Right forelimb (tissue), 1 donor: ENCODE results near the gene IGF2BP2.
"Not testable (repeated sequence)": the region's sequence is repeated elsewhere in the genome, so short reads cannot be mapped to it uniquely, and the experiment has no call there.

Source experiments
- DNase-seq: peaks from one replicate; pipeline ENCODE4 v3.0.0-alpha.2; 2018

The IGF2BP2 gene

DNA sequence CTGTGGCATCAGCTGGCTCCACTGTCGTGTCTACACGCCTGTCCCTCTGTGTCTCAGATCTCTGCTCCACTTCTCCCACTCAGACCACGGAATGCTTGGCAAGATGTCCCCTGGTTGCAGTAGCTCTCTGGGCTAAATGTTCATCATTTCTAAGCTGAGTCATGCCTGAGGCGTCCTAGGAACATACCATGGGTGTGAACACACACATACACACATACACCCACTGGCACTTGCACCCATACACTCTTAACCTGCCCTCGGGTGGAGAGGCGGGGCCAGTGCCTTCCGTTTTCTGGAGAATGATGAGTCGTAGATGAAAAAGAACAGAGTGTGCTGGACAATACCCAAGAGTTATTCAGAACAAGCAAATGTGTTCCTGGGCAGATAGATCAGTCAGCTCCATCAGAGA is 166.3 kb downstream of the IGF2BP2 start:
- DNase-seq = no peak

DNA sequence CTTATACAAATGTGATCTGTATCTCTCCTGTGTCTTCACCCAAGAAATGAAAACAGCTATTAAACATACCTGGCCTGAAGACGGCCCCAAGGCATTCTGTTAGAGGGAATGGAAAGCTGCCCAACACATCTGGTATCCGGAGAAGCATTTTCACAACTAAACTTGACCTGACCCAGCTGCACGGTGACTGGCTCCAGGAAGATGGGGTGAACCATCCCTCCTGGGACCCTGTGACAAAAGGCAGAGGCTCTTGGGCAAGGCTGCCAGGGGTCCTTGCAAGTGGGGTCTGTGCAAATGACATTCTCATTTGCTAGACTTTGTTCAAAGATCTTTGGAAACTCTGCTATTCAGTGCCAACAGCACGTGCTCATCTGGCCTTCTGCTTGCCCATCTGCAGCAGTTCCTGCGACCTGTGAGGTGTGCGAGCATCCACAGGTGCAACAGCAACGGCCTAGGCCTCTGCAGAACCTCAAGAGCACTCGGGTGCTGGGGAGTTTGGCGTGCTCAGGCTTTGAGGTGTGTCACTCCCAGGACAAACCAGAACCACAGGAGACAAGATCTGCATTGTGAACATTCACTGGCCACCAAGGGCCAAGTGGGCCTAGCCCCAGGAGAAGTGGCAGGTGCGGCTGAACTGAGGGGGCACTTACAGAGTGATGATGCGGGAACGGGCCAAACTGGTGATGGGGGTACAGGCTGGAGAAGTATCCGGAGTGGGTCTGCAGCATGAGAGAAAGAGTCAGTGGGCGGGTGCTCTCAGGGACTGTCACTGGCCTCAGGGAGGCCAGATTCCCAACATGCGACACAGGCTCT is 166.9 kb downstream of the IGF2BP2 start:
- no peak for DNase-seq

DNA sequence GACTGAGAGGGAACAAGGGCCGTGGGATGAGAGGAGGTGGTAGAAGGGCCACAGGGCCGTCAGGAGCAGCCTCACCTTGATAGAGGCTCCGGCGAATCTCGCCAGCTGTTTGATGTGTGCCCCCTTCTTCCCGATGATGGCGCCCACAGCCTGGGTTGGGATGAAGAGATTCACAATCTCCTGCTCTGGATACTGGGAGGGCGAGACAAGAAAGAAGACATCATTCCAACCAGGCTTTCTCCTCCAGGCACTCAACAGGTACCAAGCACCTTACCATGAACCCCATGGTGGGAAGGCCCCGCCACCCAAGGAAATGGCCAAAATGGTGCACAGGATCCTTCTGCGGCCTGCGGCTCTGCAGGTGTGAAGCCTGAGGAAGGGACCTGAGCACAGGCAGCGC is 167.6 kb downstream of the IGF2BP2 start:
- no peak for DNase-seq

DNA sequence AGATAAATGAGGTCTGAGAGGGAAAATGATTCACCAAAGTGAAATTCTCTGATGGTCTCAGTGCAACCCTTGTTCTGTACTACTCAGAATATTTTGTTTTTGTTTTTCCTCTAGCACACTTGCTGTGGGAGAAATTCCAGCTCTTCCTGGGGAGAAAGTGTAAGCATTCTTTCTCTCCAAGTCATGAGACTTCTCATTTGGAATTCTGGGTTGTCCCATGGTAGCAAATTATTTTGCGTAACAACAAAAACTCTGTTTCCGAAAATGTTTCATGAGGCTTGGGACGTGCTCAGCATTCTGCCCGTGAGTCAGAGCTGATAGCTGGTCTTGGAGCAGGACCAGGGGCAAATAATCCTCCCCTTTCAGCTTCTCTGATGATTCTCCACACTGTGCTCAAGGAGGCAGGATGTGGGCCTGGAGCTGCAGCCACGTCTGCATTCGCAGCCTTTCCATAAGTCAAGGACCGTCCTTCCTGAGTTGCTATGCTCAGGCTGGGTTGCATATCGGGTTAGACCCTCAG is 168.5 kb downstream of the IGF2BP2 start:
- no peak for DNase-seq

DNA sequence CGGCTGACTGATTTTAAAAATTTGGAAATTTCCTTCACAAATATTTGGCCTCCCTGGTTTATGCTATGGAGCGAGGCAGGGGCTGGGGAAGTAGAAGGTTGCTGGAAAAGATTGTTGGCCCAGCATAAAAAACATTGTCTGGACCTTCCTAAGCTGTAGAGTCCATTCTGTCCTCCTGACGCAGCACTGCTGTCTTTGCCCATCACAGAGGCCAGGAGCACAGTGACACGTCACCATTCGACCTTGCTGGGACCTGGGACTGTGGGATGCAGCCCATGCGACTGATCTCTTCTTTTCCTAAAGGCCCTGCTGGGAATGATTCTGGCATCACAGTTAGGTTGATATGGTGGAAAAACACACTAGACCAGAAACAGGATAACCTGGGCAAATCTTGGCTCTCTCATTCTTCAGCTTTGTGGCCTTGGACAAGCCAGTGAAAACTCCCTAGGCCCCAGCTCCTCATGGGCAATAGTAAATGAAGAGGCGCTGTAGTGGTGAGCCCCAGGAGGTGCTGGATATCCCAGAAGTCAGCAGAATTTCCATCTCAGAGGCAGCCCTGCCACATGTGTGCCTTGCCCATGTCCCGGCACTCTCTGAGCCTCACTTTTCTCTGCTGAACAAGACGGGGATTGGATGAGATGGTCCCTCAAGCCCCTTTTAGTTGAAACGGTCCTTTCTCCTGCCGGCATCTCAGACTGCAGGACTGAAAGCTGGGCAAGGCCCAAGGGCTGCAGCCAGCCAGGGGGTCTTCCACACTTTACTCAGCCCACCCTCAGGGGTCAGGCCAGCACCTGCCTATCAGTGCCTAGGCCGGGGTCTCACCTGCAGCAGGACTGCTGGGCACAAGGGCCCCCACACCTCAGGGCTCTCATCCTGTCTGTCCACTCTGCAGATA is 169.2 kb downstream of the IGF2BP2 start:
- DNase-seq = no peak

DNA sequence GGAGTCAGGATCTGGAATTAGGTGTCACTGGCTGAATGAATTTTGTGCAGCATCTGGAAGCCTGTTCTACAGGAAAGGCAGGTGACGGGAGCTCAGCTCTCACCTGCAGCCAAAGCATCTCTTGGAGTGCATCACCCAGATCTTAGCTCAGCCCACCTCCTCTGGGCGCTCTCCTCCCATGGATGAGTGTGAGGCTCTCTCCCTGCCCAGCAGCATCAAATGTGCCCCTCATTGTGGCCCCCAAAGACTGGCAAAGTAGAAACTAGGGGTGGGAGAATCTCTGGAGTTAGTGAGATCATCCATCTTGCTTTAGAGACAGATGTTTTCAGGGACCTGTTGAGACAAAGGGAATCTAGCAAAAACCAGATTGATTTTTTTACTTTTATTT is 170.1 kb downstream of the IGF2BP2 start:
- no peak for DNase-seq

DNA sequence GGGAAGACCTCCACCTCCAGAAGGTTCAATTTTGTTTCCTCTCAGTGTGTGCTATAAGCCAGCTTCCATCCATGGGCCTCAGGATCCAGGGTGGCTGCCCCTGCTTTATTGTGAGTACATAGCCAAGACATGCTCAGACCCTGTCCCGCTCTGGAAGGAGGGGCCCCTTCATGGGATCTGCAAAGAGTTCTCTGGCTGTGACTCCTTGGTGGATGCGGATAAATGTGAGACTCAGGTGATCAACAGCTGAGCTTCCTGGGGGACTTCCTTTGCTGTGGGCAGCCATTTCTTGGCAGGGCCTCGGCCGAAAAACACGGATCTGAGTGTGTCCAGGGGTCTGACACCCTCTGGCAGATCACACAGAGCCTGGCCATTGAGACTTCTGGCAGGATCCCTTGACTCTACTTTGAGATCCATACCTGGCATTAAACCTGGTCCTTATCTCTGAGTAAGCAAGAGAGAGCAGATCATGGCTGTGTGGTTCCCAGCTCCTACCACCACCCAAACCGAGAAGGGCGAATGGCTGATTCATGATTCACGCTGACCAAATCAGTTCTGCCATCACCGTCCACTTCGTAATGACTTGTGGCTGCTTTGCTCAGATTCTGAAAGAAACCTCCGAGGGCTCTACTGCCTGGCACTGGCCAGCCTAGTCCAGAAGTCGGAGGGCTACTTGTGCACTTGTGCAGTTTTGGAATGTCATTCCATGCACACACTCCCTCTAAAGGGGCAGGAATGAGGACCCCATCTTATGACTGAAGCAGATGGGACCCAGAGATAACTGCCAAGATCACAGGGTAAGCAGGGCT is 170.7 kb downstream of the IGF2BP2 start:
- no peak for DNase-seq

DNA sequence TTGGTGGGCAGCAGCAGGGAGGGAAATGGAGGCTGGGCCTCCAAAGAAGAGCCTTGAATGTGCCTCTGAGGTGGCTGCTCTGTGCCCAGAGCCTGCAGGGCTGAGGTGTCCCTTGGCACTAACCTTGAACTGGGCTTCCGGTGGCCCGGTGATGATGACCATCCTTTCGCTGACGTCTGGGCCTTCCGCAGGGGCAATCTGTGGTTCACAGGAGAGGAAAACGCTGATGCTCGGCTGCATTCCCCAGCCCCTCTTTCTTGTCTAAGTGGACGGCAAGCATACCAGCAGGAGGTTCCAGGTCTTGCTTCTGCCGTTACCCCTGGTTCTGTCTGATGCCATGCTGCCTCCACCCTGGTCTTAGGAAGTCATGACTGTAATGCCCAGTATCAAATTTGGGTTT is 172.9 kb downstream of the IGF2BP2 start:
- DNase-seq = no peak

DNA sequence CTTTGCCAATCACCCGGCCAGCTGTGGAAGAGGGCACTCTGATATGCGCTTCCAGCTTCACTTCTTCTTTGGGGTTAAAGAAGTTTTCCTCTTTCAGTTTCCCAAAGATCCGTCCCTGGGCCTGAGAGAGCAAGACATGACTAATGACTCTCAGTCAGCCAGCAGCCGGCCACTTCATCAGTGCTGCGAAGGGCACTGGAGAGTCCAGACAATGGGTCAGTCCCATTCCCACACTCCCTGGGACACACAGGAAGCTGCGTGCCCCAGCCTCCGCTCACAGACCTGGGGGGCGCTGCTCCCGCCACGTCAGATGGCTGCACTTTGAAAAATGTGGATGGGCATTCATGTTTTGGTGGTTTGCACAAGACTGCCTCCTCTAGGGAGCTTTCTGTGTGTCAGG is 175.4 kb downstream of the IGF2BP2 start:
- no peak for DNase-seq

DNA sequence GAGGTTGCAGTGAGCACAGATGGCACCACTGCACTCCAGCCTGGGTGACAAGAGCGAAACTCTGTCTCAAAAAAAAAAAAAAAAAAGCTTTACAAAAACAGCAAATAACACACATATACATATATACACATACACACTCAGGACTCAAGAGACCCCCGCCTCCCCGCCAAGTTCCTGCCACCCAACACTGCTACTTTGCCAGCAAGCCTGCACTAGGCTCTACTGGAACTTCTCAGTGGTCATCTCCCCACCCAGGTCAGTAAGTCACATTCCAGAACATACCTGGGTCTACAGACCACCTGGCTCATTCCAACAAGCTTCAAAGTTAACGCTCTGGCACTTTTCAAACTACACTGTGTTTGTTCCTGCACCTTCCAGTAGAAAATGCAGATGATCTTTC is 176.4 kb downstream of the IGF2BP2 start:
- DNase-seq = peak; percentile 9

DNA sequence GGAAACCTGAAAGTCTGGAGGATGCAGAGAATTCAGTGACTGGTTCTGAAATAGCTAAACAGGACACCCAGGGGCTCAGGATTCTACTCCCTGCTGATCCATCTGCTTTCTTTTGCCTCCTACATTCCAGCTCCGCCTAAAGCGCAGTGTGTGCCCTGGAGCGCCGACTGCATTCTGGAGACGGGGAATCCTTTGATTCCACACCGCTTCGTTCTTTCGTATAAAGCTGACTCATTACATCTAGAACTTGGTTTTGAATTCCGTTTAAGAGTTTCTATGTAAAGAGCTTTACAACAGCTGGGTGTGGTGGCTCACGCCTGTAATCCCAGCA is 177.0 kb downstream of the IGF2BP2 start:
- DNase-seq = no peak

DNA sequence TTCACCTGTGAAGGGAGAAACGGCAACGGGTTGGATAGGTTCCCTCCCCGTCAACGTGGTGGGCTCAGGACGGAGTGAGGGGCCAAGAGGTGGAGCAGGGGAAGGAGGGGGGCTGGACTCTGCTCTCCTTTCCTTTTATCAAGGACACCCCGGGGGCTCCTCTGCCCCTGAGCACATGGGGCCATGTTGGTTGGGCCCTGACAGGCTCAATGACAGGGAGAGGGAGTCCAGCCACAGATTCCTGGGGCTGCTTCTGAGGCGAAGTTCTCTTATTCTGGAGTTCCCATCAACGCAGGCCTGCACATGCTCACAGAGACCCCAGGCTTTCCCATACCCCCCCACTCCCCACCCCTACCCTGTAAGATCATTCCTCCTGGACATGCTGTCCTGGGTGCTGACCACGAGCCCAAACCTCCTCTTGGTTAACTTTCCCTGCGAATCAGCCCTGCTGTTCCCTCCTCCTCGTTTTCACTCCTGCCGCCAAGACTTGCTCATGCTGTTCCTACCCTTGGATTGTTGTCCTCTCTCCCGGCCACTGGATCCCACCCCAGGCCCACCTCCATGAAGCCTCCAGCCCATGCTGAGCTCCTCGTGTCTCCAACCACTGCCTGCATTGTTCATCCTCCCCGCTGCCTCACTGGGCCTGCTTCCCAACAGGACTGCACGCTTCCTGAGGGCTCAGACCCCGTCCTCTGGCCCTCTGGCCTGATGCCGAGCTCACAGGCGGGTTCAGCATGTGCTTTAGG is 177.5 kb downstream of the IGF2BP2 start:
- DNase-seq = no peak

DNA sequence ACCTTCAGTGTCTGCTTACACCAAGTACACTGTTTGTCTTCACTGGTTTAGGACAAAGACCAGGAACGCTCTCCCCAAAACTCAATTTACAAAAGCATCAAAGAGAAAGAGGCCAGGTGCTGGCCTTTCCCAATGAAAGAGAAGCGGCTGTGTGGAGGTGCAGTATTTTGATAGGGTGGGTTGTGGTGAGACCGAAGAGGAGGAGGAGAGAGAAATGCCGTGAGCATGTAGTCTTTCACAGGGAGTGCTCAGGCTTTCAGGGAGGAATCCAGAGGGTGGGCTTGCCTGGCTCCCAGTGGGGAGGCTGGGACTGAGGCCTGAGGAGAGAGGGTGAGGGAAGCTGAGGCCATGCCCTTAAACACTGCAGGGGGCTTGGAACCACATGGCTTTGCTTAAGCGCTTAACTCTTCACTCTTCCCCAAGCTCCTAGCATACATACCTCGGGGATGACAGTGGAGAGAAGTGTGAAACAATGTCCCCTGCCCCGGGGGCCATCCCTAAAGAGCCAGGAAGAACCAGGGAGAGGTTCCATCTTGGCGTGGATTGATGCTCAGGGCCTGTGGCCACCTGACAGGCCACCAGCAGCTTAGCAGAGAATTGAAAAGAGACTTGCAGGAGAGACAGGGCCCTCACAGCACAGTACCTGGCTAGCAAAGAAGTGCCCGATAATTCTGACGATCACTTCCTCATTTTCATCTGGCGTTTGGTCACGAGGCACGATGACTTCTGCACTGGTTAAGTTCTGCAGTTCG is 178.3 kb downstream of the IGF2BP2 start:
- DNase-seq = no peak

DNA sequence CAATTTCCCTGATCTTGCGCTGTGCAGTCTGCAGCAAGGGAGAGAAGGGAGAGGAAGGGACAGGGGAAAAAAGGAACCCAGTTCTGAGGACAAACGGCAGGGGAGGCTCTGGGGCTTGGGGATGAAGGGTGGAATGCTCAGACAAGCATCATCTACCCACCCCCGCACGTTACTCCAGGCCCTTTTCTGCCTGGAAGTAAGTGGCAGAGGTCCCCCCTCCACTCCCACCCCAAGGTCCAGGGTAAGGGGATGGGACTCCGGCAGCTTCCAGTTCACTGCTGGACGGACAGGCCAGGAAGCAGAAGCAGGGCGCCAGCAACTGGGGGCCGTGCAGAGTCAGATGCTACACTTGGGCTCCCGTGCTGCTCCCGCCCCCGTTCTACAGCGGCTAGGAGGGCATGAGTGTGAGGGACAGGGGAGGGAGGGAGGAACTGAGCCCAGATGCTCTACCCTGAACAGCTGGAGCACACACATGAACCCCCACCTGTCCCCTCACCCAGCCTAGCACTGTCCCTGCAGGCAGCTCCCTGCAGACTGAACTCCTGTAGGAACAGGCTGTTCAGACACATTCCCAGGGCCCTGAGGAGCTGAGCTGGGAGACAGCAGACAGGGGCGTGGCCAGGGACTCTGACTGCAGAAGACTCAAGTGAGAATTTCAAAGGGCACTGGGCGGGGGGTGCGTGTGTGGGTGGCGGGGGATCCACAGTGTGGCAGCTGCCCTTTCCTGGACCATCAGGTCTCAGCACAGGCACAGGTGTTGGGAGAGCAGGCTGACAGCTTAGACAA is 179.1 kb downstream of the IGF2BP2 start:
- DNase-seq = no peak

DNA sequence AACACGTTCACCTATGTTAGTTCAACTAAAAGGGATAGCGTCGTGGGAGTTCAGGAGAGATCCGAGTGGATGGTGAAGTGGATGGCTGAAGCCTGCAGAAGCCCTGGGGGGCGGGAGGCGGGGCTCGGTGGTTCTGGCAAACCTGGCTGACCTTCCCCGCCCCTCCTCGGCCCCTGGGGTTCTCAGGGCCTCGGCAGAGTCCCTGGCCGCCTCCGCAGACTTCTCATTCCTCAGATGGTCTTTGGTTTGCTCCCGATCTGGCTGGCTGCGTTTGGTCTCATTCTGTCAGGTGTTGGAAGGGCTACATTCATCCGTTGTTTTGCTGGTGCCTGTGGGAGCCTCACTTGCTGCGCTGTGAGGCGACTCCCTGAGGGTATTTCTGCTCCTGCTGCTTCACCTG is 179.7 kb downstream of the IGF2BP2 start:
- DNase-seq = not testable (repeated sequence)

DNA sequence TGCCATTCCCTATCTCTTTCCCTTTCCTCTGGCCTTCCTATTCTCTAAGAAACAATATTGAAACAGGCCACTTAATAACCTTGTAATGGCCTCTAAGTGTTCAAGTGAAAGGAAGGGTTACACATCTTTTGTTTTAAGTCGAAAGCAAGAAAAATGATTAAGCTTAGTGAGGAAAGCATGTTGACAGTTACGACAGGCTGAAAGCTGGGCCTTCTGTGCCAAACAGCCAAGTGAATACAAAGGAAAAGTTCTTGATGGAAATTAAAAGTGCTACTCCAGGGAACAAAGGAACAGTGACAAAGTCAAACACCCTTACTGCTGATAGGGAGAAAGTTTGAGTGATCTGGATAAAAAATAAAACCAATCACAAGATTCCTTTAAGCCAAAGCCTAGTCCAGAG is 184.5 kb downstream of the IGF2BP2 start:
- no peak for DNase-seq

DNA sequence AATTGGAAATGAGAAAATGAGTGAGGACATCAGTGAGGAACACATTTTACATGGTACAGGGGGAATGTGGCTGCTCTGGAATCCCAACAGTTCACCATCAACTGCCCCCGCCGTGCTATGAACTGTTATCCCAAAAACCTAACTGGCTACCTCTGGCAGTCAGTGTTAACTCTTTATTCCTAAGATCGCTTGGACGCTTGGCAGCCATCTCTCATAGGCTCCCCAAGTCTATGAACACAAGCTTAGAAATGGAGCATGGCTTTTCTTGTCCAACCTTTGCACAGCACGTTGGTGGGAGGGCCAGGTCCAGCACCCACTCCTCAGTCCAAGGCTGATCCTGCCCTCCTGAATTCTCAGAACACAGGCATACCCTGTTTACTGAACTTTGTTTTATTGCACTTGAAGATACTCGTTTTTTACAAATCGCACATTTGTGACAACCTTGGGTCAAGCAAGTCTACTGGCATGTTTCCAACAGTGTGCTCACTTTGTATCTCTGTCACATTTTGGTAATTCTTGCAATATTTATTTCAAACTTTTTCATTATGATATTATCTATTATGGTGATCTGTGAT is 185.1 kb downstream of the IGF2BP2 start:
- no peak for DNase-seq

DNA sequence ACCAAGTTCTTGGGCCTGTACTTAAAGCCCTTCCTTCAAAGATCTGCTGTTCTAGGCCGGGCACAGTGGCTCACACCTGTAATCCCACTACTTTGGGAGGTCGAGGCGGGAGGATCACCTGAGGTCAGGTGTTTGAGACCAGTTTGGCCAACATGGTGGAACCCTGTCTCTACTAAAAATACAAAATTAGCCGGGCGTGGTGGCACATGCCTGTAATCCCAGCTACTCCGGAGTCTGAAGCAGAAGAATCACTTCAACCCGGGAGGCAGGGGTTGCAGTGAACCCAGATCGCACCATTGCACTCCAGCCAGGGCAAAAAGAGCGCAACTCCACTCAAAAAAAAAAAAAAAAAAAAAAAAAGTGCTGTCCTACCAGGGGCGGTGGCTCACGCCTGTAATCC is 186.2 kb downstream of the IGF2BP2 start:
- not testable (repeated sequence) for DNase-seq

DNA sequence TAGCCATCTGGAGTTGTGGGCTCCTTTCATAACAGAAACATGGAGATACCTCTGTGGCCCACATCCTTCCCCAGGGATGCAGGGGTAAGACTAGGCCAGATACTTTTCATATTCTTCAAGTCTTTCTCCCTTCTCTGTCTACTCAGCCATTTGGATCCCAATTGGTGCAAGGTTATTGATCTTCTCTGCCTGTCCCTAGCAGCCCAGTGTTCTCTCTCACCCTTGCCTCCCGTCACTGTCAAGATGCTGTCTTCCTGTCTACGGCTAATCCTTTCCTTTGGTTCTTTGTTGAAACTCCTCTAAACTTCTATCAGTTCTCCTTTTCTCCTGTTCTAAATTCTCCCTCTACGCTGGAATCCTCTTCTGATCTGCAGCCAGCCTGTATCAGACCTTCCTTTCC is 187.5 kb downstream of the IGF2BP2 start:
- DNase-seq = no peak

DNA sequence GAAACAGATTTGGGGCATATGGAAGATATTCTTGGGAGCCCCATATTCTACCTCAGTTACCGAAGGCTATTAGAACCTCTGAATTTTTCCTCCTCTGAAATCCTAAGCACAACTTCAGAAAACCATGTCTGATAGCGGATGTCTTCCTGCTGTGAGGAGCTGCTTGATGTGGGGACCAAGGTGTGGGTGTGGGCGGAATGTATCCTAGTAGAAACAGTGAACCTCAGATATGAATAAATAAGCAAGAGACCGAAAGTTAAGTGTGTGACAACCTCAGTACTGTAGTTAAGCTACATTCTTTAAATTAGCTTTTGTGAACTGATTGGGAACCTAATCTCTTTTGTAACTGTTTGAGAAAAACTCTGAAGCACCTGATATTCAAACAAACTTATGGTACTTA is 191.8 kb downstream of the IGF2BP2 start:
- no peak for DNase-seq
